Natural killer cell (primary cell): ENCODE results near the gene TPSAB1. TPM values are rescaled to one million over a fixed set of nuclear protein-coding genes. Genes with fewer than 3 reads are reported as not detected.

Source experiments
- ATAC-seq, 3 donors: fragments of 150-1000 bp in 2 of 3; fragments of 200-7000 bp in 1 of 3; cut with Tn5 transposase; 1 replicate in 1 of 3; 2 replicates in 2 of 3; pipeline ENCODE4 v1.10.0; 2021; ENCODE audit warnings: mild to moderate bottlenecking in 2 of 3, moderate library complexity in 2 of 3
- DNase-seq, 2 donors: peaks; one replicate each; pipeline versions ENCODE4 v3.0.0 to v3.0.0-alpha.2; 2013 to 2021; ENCODE audit warnings: mixed read lengths in 1 of 2
- H3K27ac ChIP-seq: one replicate; pipeline ENCODE4 v1.5.1; 2013; ENCODE audit warnings: mild to moderate bottlenecking, low read length
- H3K27me3 ChIP-seq: one replicate; pipeline ENCODE4 v1.6.1; 2013; ENCODE audit warnings: low read length; ENCODE audit not compliant: control insufficient read depth, insufficient read depth
- H3K36me3 ChIP-seq: one replicate; pipeline ENCODE4 v1.6.1; 2013; ENCODE audit warnings: low read length; ENCODE audit not compliant: control insufficient read depth, insufficient read depth
- H3K4me1 ChIP-seq: one replicate; pipeline ENCODE4 v1.6.1; 2013; ENCODE audit warnings: low read length; ENCODE audit not compliant: control insufficient read depth, insufficient read depth
- H3K4me3 ChIP-seq: one replicate; pipeline ENCODE4 v1.5.1; 2013; ENCODE audit warnings: low read length
- H3K9me3 ChIP-seq: one replicate; pipeline ENCODE4 v1.6.1; 2013; ENCODE audit warnings: low read length; ENCODE audit not compliant: control insufficient read depth, insufficient read depth
- H3K27ac Mint-ChIP-seq, 2 donors: one replicate each; pipeline ENCODE4 v1.8.0; 2022; ENCODE audit warnings: mild to moderate bottlenecking in 2 of 2, mixed read lengths in 2 of 2, moderate library complexity in 1 of 2
- H3K27me3 Mint-ChIP-seq, 2 donors: one replicate each; pipeline ENCODE4 v1.8.0; 2022; ENCODE audit warnings: low read depth in 2 of 2, mixed read lengths in 2 of 2
- H3K36me3 Mint-ChIP-seq: one replicate; pipeline ENCODE4 v1.8.0; 2022; ENCODE audit warnings: mixed read lengths
- H3K4me1 Mint-ChIP-seq, 2 donors: one replicate each; pipeline ENCODE4 v1.8.0; 2022; ENCODE audit warnings: mixed read lengths in 2 of 2
- H3K4me3 Mint-ChIP-seq: one replicate; pipeline ENCODE4 v1.8.0; 2022; ENCODE audit warnings: mild to moderate bottlenecking, moderate library complexity, mixed read lengths
- H3K9me3 Mint-ChIP-seq, 2 donors: one replicate each; pipeline ENCODE4 v1.8.0; 2022; ENCODE audit warnings: mixed read lengths in 2 of 2
- WGBS: methylation state at CpG from one replicate; pipeline ENCODE4 v1.1.7; 2013; ENCODE audit warnings: missing lambda C conversion rate; ENCODE audit not compliant: insufficient coverage; 5-methylcytosine and 5-hydroxymethylcytosine counted together
- intact Hi-C: fragments of 100-400 bp; cut with micrococcal nuclease; formaldehyde crosslinking; loops from one replicate; pipeline ENCODE4 v1.14.2; 2022
- total RNA-seq, 4 donors: library from RNA; stranded (reverse); fragments of 120-200 nt in 1 of 4; gene quantifications; one replicate each; pipeline versions ENCODE4 v1.2.3 to v1.2.4, GENCODE V29; 2013 to 2022
- TF ChIP-seq, protein P1 (sequence below): fragments of 200-600 bp; IDR thresholded peaks from one replicate; pipeline ENCODE4 v1.8.0; 2022; ENCODE audit warnings: antibody characterized with exemption

TPSAB1 gene
- total RNA-seq, 3 donors from 2014 or later (not counting 1 experiment from before 2014, with no cell fraction given): 0.82 to 13.4 TPM; not detected in 1

DNA sequence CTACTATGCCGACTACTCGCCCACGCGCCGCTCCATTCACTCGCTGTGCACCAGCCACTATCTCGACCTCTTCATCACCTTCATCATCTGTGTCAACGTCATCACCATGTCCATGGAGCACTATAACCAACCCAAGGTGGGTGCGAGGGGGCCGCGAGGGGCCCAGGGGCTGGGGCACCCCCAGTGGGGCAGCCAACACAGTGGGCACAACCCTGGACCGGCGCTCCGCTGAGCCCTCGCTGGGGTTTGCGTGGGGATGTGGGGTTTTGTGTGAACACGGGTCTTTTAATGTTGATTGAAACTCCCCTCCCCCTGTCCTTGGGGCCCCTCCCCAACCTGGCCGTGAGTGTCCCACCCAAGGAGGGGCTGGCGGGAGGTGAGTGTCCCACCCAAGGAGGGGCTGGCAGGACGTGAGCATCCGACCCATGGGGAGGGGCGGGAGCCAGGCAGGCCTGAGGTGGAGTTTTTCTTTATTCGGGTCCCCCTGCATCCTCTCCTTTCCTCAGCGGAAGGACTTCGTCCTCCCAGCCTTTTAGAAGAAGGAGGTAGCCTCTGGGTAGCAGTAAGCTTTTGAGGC is 26.6 kb upstream of the TPSAB1 start:
- no peaks in the 10 kb centered on the region for H3K36me3 ChIP-seq
- ATAC-seq: no peak
- no peaks in the 10 kb centered on the region for H3K27me3 ChIP-seq
- Mint-ChIP-seq H3K36me3 (no peaks in the 10 kb centered on the region), H3K4me1 (peaks cover 0 to 4% of the 10 kb centered on the region in 2 donors), H3K27me3 (no peaks in the 10 kb centered on the region), H3K4me3 (no peak overlapping the region), H3K27ac (no peak overlapping the region), H3K9me3 (no peaks in the 10 kb centered on the region)
- H3K4me1 ChIP-seq: peaks cover 5% of the 10 kb centered on the region
- intact Hi-C loops: no loop called here
- 90% methylated on average over 12 of the region's 25 CpGs for WGBS
- no peak overlapping the region for H3K27ac ChIP-seq
- no peak overlapping the region for H3K4me3 ChIP-seq
- TF ChIP-seq, protein P1, sequence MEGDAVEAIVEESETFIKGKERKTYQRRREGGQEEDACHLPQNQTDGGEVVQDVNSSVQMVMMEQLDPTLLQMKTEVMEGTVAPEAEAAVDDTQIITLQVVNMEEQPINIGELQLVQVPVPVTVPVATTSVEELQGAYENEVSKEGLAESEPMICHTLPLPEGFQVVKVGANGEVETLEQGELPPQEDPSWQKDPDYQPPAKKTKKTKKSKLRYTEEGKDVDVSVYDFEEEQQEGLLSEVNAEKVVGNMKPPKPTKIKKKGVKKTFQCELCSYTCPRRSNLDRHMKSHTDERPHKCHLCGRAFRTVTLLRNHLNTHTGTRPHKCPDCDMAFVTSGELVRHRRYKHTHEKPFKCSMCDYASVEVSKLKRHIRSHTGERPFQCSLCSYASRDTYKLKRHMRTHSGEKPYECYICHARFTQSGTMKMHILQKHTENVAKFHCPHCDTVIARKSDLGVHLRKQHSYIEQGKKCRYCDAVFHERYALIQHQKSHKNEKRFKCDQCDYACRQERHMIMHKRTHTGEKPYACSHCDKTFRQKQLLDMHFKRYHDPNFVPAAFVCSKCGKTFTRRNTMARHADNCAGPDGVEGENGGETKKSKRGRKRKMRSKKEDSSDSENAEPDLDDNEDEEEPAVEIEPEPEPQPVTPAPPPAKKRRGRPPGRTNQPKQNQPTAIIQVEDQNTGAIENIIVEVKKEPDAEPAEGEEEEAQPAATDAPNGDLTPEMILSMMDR: no peak
- DNase-seq: no peak
- no peaks in the 10 kb centered on the region for H3K9me3 ChIP-seq

DNA sequence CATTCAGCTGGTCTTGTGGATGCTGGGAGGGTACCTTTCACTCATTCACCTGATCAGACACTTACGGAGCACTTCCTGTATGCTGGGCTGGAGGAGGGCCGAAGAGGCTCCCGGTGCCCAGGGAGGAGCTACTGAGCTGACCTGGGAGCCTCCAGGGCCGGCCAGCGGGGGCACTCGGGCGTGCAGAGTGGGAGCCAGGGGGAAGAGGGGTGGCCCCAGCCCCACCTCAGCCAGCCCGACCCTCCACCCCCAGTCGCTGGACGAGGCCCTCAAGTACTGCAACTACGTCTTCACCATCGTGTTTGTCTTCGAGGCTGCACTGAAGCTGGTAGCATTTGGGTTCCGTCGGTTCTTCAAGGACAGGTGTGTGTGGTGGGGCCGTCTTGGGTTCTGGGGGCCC is 25.8 kb upstream of the TPSAB1 start:
- H3K4me1 ChIP-seq: no peaks in the 10 kb centered on the region
- Mint-ChIP-seq H3K36me3 (no peaks in the 10 kb centered on the region), H3K4me3 (no peak overlapping the region), H3K9me3 (no peaks in the 10 kb centered on the region), H3K4me1 (peaks cover 0 to 4% of the 10 kb centered on the region in 2 donors), H3K27me3 (no peaks in the 10 kb centered on the region), H3K27ac (no peak overlapping the region)
- no peak overlapping the region for H3K27ac ChIP-seq
- H3K9me3 ChIP-seq: no peaks in the 10 kb centered on the region
- ATAC-seq: no peak
- no peaks in the 10 kb centered on the region for H3K36me3 ChIP-seq
- WGBS: 77% methylated on average over 16 of the region's 16 CpGs
- DNase-seq: no peak
- intact Hi-C loops: no loop called here
- no peak overlapping the region for H3K4me3 ChIP-seq
- TF ChIP-seq, protein P1: no peak
- H3K27me3 ChIP-seq: no peaks in the 10 kb centered on the region

DNA sequence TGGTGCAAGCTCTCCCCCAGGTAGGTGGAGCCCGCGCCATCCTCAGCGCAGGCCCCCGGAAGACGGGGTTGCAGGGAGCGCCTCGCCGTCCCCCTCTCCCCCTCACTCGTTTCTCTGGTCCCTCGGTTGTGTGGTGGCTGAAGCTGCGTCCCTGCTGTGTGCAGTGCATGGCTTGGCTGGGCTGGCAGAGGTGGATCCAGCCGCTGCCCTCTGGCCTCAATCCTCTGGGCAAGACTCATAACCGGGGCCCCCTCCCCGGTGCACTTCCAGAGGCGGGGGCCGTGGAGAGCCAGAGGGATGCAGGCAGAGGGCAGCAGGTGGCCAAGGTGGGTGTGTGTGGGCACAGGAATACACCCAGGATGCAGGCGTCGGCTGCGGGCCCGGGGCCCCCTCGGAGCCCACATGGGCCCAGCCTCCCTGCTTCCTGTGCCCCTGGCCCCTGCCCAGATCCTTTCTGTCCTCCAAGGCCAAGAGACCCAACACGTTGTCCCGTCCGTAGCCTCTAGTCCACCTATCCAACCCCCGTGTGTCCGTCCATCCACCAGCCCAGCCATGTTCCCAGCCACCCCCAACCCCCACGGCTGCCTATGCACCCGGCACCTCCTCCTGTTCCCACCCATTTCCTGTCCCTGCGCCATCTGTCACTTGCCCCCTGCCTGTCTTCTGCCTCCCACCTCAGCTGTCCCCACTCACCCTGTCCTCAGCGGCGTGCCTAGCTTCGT is 24.8 kb upstream of the TPSAB1 start:
- no peak for DNase-seq
- Mint-ChIP-seq H3K4me1 (peaks cover 0 to 4% of the 10 kb centered on the region in 2 donors), H3K9me3 (no peaks in the 10 kb centered on the region), H3K27me3 (no peaks in the 10 kb centered on the region), H3K36me3 (no peaks in the 10 kb centered on the region), H3K4me3 (no peak overlapping the region), H3K27ac (no peak overlapping the region)
- Histone ChIP-seq H3K36me3 (no peaks in the 10 kb centered on the region), H3K4me3 (no peak overlapping the region), H3K27me3 (no peaks in the 10 kb centered on the region), H3K27ac (no peak overlapping the region), H3K9me3 (no peaks in the 10 kb centered on the region), H3K4me1 (no peaks in the 10 kb centered on the region)
- intact Hi-C loops: no loop called here
- 71% methylated on average over 32 of the region's 32 CpGs for WGBS
- TF ChIP-seq, protein P1: no peak
- ATAC-seq: no peak

DNA sequence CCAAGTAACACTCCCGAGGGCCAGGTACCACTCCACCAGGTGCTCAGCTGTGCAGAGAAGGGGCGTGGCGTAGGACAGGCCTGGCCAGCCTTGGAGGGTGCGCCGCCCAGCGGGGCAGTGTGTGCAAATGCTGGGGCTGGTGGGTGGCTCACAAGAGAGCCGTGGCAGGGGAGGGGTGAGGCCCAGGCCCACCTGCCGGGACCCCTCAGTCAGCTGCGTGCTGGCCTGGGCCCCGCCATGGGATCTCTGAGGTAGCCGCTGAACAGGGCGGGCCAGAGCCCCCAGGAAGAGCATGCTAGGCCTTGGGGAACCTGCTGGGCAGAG is 24.2 kb upstream of the TPSAB1 start:
- no peaks in the 10 kb centered on the region for H3K36me3 Mint-ChIP-seq
- 85% methylated on average over 12 of the region's 12 CpGs for WGBS
- Histone ChIP-seq H3K27ac (no peak overlapping the region), H3K9me3 (no peaks in the 10 kb centered on the region), H3K36me3 (no peaks in the 10 kb centered on the region), H3K27me3 (no peaks in the 10 kb centered on the region), H3K4me3 (no peak overlapping the region), H3K4me1 (no peaks in the 10 kb centered on the region)
- peaks cover 0 to 4% of the 10 kb centered on the region in 2 donors for H3K4me1 Mint-ChIP-seq
- DNase-seq (no peak), ATAC-seq (no peak)
- intact Hi-C loops: no loop called here
- H3K27ac Mint-ChIP-seq: no peak overlapping the region
- no peaks in the 10 kb centered on the region for H3K27me3 Mint-ChIP-seq
- no peaks in the 10 kb centered on the region for H3K9me3 Mint-ChIP-seq
- TF ChIP-seq, protein P1: no peak
- no peak overlapping the region for H3K4me3 Mint-ChIP-seq
